NB4 (cell line): Measurements from ENCODE around the gene EDARADD.

Experiments
- CTCF ChIP-seq: IDR thresholded peaks from one replicate; pipeline ENCODE4 v1.5.1; 2012; ENCODE audit warnings: low read depth, low read length
- MAX ChIP-seq: IDR thresholded peaks from 2 replicates; pipeline ENCODE4 v1.6.1; 2011; ENCODE audit warnings: low read depth, low read length
- MYC ChIP-seq: IDR thresholded peaks from 2 replicates; pipeline ENCODE4 v1.6.1; 2011; ENCODE audit warnings: low read depth, low read length
- POLR2A ChIP-seq: IDR thresholded peaks from 2 replicates; pipeline ENCODE4 v1.6.1; 2011; ENCODE audit warnings: mild to moderate bottlenecking; ENCODE audit not compliant: insufficient read length; ENCODE audit errors: extremely low read depth

GRCh38 chr1:236433819-236434315 lies 39.8 kb downstream of the EDARADD start:
- TF ChIP-seq CTCF (no peak), POLR2A (no peak), MAX (no peak), MYC (no peak)
